Measurements from ENCODE around the gene COPZ2. TPM values are rescaled to one million over a fixed set of nuclear protein-coding genes. Genes with fewer than 3 reads are reported as not detected.

COPZ2 gene
- total and polyA plus RNA-seq, 3 donors from 2014 or later = 13.2 to 47.6 (median 14.7) TPM

DNA sequence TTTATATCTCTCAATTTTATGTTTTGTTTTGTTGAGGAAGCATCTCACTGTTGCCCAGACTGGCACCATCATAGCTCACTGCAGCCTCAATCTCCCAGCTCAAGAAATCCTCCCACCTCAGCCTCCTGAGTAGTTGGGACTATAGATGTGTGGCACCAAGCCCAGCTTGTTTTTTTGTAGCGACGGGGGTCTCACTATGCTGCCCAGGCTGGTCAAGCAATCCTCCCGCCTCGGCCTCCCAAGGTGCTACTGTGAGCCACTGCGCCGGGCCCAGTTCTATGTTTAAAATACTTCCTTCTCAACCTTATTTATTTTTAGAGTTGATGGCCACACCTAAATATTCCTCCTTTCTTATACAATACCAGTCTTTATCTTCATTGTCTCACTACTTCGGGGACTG, 8.7 kb upstream of the COPZ2 start:
- Histone ChIP-seq H3K27me3 (no peaks in the 10 kb centered on the region), H3K9me3 (no peaks in the 10 kb centered on the region), H3K36me3 (ENCODE audit: low read depth, missing control alignments) (no peaks in the 10 kb centered on the region), H3K27ac (peak overlapping the region in 1 of 2 donors; percentile 99), H3K4me3 (peak overlapping the region in 1 of 2 donors; percentile 96), H3K4me1 (peaks cover 22% of the 10 kb centered on the region)
- no peak for DNase-seq
- intact Hi-C loops (cut with DNase I; ENCODE audit: low total_unique reads) = no loop called here
- 57 to 75% methylated on average over 7 of the region's 7 CpGs for WGBS, 2 donors
- TF ChIP-seq, protein P1, sequence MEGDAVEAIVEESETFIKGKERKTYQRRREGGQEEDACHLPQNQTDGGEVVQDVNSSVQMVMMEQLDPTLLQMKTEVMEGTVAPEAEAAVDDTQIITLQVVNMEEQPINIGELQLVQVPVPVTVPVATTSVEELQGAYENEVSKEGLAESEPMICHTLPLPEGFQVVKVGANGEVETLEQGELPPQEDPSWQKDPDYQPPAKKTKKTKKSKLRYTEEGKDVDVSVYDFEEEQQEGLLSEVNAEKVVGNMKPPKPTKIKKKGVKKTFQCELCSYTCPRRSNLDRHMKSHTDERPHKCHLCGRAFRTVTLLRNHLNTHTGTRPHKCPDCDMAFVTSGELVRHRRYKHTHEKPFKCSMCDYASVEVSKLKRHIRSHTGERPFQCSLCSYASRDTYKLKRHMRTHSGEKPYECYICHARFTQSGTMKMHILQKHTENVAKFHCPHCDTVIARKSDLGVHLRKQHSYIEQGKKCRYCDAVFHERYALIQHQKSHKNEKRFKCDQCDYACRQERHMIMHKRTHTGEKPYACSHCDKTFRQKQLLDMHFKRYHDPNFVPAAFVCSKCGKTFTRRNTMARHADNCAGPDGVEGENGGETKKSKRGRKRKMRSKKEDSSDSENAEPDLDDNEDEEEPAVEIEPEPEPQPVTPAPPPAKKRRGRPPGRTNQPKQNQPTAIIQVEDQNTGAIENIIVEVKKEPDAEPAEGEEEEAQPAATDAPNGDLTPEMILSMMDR (IDR thresholded peaks at IDR 0.05) = no peak
- no peak for TF ChIP-seq POLR2A (IDR thresholded peaks at IDR 0.05)

GRCh38 chr17:48045316-48046001, 7.9 kb upstream of the COPZ2 start:
- DNase-seq = no peak
- no peak for TF ChIP-seq POLR2A (IDR thresholded peaks at IDR 0.05)
- TF ChIP-seq, protein P1 (IDR thresholded peaks at IDR 0.05) = no peak
- H3K27me3 ChIP-seq = no peaks in the 10 kb centered on the region
- no peaks in the 10 kb centered on the region for H3K9me3 ChIP-seq
- no peak overlapping the region for H3K27ac ChIP-seq
- H3K36me3 ChIP-seq (ENCODE audit: low read depth, missing control alignments) = no peaks in the 10 kb centered on the region
- peaks cover 13% of the 10 kb centered on the region for H3K4me1 ChIP-seq
- intact Hi-C loops (cut with DNase I; ENCODE audit: low total_unique reads) = no loop called here
- H3K4me3 ChIP-seq = no peak overlapping the region
- 37 to 58% methylated on average over 8 of the region's 8 CpGs for WGBS, 2 donors

GRCh38 chr17:48044851-48045250, 7.3 kb upstream of the COPZ2 start:
- no peak for DNase-seq
- Histone ChIP-seq H3K27ac (no peak overlapping the region), H3K4me3 (no peak overlapping the region), H3K27me3 (no peaks in the 10 kb centered on the region), H3K9me3 (no peaks in the 10 kb centered on the region), H3K4me1 (peaks cover 7% of the 10 kb centered on the region), H3K36me3 (ENCODE audit: low read depth, missing control alignments) (no peaks in the 10 kb centered on the region)
- TF ChIP-seq, protein P1 (IDR thresholded peaks at IDR 0.05) = no peak
- no peak for TF ChIP-seq POLR2A (IDR thresholded peaks at IDR 0.05)
- WGBS, 2 donors = 83 to 92% methylated on average over 4 of the region's 4 CpGs
- intact Hi-C loops (cut with DNase I; ENCODE audit: low total_unique reads) = no loop called here

- no peaks in the 10 kb centered on the region for H3K9me3 ChIP-seq
- H3K36me3 ChIP-seq (ENCODE audit: low read depth, missing control alignments) = no peaks in the 10 kb centered on the region
- H3K27ac ChIP-seq = no peak overlapping the region
- WGBS, 2 donors = 82 to 95% methylated on average over 2 of the region's 2 CpGs
- no peak overlapping the region for H3K4me3 ChIP-seq
- DNase-seq = no peak
- no peaks in the 10 kb centered on the region for H3K27me3 ChIP-seq
- TF ChIP-seq, protein P1 (IDR thresholded peaks at IDR 0.05) = no peak
- TF ChIP-seq POLR2A (IDR thresholded peaks at IDR 0.05) = no peak
- intact Hi-C loops (cut with DNase I; ENCODE audit: low total_unique reads) = no loop called here
- peaks cover 5% of the 10 kb centered on the region for H3K4me1 ChIP-seq
Observed at GRCh38 chr17:48043176-48043575, 5.6 kb upstream of the COPZ2 start.

DNA sequence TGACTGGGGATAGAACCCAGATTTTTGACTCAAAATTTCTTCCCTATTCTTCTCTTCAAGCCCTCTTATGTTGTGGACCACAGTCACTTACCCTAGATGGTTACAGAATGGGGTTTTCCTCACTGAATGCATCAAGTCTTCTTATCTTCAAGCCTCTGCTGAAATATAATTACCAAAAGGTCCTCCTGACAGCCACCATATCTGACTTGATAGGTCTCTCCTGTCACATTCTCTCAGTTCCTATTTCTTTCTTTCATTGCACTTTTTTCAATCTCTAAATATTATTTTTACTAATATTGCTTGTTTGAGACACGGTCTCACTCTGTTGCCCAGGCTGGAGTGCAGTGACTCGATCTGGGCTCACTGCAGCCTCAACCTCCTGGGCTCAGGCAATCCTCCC, 1.1 kb upstream of the COPZ2 start:
- Histone ChIP-seq H3K9me3 (no peaks in the 10 kb centered on the region), H3K27me3 (no peaks in the 10 kb centered on the region), H3K4me1 (peaks cover 9% of the 10 kb centered on the region), H3K27ac (no peak overlapping the region), H3K36me3 (ENCODE audit: low read depth, missing control alignments) (no peaks in the 10 kb centered on the region), H3K4me3 (no peak overlapping the region)
- intact Hi-C loops (cut with DNase I; ENCODE audit: low total_unique reads) = loop anchor here (5.0 kb wide), 1 partner anchor 34 kb away; no protein-coding TSS in a partner anchor
- TF ChIP-seq, protein P1 (IDR thresholded peaks at IDR 0.05) = no peak
- no peak for TF ChIP-seq POLR2A (IDR thresholded peaks at IDR 0.05)
- no peak for DNase-seq
- 86 to 94% methylated on average over 2 of the region's 2 CpGs for WGBS, 2 donors

Data from testis (tissue), 3 donors.